GDM1 (cell line): ENCODE results near the gene PLXNA2.

Source experiments
- DNase-seq: peaks from one replicate; lab custom pipeline; 2025; lab: John Stamatoyannopoulos, UW

The PLXNA2 gene

DNA sequence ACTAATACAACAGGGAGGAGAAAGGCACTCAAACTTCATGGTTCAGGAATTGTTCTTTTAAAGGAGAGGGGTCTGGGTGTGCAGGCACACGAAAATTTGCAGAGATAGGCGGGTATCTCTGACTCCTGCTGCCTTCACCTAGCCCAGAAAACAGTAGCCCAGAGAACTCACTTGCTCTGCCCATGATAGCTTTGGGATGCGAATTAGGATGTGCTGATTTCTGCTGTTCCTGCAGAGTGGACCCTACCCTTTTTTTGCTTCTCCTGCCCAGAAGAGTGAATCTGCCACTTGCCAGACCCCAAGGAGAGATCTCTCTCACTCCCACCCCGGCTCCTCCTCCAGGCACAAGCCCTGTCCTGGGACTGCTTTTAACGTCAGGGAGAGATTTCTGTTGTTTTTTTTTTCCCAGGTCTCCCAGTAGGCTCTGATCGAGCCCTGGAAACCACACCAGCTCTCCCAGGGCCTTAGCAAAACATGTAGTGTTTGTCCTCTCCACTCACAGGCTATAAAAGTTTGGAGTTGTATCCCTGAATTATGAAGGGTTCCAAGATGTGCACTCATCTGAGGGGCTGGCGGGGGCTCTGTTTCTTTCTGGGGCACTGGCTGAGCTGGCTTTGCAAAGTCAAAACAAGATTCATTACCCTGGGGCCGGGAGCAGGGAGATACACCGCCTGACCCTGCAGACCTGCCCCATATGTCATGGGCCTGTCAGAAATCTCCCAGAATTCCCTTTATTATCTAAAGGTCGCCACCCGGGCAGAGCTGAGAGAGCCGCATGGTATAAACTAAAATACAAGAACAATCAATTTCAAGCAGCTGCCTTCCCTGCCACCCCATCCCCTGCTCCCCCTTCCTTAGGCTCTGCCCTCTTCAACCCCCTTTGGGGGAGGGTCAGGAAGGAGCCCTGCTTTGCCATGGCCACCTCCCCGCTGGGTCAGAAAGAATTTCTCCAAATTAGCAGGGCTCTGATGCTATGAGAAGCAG, 17.9 kb downstream of the PLXNA2 start:
- no peak for DNase-seq

DNA sequence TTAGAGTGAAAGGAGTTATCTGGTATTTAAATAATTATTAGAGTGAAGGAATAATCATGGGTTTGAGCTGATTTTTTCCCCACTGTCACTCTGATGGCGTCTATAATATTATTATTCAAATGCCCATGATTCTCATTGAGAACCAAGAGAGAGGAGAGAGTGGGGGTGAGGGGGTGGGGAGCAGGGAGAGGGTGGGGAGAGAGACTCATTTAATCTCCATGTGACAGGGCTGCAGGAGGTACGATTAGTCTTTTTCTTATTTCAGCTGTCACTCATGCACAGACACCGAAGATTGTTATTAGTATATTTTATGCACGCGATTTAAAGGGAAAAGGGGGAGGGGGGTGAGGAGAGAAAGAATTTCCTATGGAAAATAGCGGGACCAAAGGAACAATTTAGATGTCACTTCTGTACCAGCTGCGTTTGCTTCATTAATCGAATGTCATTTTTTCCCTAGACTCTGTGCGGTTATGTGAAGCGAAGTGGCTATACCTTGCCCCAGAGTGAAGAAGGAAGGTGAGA, 19.9 kb downstream of the PLXNA2 start:
- DNase-seq, result no peak

DNA sequence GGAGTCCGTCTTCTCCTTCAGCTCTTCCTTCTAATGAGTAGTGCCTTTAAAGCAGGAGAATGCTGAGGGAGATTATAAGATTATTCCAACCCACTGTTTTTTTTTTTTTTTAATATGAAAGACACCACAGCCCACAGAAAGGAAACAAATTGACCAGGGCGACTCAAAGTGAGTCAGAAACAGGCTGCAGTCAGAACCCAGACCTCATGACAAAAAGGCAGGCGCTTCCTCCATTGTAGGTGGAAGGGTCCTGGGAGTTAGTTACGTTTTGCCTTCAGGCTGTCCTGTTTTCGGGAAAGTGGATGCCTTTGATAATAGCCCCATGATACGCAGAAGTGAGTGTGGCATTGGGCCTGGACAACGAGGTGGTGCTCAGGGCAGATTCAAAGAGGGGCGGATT, 21.0 kb downstream of the PLXNA2 start:
- DNase-seq, result peak; percentile 28

DNA sequence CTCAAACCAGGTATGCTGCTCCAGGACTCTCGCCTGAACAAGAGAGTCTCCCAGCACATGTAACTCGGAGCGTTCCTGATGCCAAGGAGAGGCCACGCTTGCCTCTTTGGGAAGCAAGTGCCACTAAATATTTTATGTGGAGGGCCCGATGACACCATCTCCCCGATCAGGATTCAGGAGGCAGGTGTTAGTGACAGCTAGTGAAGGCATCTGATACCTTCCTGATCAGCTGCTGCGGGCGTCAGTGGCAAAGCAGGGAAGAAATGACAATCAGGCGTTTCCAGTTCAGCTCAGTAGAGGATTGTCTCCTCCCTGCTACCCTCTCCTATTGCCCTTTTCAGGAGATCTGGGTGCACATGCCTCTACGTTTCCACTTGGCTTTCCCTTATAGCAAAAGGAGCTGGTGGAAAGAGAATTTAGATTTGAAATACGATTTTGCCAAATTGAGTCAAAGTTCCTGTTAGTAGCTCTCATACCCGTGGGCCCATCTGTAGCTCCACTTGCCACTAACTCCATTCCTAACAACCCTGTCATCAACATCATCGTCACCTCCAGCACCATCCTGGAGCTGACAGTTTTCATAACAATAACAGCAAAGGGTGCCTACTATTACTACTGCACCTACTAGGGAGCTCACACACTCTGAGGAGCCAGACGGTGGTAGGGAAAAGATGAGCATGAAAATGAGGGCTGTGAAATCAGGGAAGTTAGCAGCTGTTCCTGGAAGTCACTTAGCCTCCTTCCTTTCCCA, 21.6 kb downstream of the PLXNA2 start:
- no peak for DNase-seq

DNA sequence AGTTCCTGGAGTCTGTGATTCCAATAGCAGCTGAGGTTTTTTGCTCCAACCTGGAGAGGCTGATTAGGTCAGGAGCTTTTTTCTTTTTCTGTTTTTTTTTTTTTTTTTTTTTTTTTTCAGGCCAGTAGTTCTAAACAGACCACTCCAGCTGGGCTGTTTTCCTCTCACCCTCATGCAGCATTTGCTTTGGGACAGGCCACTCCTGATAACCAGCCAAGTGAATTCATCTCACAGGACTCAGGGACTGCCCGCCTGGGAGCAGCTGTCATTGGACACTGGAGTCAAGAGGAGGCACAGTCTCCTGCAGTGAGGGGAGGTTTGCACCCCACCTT, 22.9 kb downstream of the PLXNA2 start:
- no peak for DNase-seq

DNA sequence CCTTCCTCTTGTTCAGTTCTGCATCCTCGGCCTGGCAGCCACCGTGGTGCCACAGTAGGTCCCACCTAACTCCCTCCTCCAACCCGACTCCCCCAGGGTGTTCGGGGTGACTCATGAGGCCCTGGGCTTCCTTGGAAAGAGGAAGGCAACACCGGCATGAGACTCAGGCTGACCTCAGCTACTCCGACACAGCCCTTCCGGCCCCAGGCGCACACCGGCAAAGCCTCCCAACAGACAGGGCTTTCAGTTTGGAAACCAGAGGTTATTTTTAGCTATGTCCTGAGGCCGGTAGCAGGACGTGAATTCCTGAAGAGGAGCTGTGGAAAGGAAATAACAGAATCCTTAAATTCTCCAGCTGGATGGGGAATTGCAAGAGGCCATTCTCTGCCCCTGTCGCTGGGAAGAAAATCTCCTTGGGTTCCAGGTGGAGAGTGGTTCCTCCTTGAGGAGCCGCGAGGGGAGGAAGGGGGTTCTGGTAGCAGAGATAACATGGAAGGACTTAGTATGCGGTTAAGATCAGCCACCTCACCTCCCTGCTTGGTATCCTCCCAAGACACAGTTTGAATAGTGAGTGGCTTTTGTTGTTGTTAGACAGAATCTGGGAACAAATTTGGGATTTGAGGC, 24.4 kb downstream of the PLXNA2 start:
- DNase-seq, result peak; percentile 73

DNA sequence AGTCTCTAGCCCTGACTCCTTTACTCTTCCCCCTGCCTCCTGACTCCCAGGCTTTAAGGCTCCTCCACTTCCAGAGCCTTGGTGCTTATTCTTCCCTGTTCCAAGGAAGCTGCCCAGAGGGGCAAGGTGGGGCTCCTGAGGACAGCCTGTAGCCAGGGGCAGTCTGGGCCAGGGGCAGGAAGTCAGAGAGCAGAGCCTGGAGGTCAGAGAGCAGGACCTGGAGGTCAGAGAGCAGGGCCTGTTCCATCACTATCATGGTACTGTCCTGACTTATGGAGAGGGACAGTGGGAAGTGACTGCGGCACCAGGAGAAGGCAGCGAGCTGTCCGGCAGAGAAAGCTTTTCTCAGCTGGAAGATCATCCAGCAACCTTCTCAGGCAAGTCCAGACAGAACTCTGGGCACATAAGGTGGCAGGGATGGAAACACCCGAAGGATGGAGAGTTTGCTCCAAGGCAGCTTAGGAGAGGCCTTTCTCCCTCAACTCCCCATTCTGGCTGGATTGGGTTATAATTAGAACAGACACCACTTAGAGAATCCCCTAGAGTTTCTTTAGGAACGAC, 25.0 kb downstream of the PLXNA2 start:
- DNase-seq, result no peak

DNA sequence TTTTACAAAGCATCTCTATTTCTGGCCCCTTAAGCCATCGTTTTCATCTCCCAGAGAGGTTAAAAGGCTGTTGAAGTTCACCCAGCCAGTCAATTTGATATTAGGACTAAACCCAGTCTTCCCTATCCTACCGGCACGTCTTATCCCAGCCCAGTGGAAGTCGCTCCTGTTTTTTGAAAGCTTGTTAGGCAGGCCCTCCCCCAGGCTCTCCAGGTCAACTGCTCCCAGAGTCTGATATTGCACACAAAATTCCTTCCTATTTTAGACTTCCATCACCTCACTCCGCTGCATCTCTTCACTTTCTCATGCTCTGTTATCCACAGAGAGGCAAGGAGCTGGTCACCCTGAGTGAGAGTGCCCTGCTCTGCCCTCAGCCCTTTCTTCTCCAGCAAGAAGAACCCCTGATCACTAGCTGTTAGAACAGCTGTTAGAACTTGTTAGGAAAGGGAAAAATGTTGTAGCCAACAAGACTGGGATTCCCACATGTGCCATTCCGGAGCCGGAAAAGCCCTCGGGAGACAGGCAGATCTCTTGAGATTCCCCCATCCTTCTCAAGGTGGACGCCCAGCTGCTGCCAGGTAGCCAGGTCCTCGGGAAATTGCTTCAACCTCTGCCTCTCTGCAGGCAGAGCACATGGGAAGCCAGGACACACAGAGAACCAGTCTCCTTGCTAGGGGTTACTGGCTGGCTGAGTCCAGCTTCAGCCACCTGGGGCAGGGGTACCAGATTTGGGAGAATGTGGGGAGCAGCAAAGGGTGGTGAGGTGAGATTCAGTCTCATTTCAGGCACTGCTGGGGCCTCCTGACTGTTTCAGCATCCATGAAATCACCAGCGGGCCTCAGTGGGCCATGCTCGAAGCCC, 25.7 kb downstream of the PLXNA2 start:
- DNase-seq, result no peak

DNA sequence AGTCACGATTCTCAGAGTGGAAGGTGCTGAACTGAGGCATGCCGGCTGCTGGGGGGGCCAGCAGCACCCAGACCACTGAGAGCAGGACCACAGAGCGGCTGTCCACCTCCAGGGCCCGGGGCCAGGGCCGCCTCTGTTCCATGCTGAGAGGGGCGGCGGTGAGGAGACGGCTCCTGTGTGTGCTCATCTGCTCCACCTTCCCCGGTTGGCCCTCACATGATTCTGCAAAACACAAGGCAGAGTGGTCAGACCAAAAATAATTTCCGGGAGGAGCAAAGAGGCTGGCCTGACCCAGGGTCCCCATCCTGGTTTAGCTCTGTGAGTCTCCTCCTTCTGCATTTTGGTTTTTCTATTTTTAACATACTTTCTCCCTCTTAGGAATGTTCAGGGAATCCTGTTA, 26.4 kb downstream of the PLXNA2 start:
- no peak for DNase-seq

DNA sequence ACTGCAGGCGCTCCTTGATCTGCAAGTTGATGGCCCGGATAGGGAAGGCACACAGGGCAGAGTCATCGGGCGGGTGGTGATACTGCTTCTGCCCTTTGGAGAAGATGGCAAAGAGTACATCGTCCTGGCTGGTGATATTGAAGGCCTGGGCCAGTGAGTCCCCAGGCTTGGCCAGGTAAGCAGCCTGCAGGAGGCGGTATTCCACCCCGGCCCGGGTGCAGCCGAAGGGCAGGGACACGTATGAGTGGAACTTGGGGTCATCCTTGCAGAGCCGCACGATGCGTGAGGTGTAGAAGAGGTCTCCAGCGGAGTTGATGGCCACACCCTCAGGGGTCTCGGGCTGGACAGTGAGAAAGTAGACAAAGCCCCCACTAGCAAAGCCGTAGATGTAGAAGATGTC, 27.4 kb downstream of the PLXNA2 start:
- DNase-seq, result no peak

DNA sequence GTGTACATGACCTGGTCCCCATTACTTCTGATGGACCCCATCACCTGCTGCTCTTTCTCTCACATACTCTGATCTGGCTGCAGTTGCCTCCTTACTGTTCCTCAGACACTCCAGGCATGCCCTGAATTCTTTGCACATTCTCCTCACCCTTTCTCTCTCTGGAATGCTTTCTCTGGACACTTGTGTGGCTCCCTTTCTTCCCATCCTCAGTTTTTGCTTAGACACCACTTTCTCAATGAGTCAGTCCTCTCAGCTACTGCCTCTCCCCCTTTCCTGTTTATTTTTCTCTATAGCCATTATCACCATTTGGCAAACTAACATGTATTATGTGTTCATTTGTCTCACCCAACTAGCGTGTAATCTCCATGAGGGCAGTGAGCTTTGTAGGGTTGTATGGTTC, 28.1 kb downstream of the PLXNA2 start:
- no peak for DNase-seq

DNA sequence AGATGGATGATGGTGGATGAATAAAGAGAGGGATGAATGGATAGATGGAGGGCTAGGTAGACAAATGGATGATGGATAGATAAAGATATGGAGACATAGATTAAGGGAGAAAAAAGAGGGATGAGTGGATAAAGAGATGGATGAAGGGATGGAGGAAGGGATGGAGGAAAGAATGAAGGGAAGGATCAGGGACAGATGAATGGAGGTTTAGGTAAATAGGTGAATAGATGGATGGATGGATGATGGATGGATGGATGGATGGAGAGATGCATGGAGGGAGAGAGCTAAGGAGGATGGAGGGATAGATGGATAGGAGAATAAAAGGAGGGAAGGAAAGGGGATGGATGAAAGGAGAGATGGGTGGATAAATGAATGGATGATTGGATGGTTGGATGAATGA, 28.8 kb downstream of the PLXNA2 start:
- no peak for DNase-seq

DNA sequence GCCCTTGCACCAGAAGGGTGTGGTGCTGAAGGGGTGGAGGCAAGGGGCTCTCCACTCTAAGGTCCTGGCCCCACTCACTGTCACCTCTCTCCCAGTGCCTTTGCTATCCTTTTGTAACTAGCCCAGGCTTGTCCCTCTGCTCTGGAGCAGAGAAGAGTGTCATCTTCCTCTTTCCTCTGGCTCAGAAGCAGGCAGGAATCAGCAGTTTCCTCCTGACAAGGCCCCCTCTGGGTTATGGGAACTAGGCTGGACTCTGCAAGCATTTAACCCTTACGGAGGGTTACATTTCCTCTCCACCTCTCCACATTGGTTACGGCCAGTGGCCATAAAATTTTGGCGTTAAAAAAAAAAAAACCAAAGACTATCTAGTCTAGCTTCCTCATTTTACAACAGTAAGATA, 30.4 kb downstream of the PLXNA2 start:
- DNase-seq, result peak; percentile 82

DNA sequence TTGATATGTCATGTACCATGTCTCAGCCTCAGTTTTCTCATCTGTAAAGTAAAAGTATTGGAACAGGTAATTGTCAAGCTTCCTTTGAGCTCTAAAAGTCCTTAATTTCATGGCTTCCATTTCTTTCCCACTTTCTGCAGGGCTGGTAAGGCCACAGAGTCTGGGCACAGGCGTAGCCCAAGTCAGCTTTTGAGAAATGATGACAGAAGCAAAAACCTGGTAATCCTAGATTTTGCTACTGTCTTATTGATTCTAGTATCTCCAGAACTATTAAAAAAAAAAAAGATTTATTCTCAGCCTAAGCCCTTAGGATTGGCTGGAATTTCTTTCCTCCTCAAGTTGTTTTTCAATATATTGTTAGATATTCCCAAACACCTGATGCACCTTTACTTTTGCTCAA, 31.3 kb downstream of the PLXNA2 start:
- no peak for DNase-seq

DNA sequence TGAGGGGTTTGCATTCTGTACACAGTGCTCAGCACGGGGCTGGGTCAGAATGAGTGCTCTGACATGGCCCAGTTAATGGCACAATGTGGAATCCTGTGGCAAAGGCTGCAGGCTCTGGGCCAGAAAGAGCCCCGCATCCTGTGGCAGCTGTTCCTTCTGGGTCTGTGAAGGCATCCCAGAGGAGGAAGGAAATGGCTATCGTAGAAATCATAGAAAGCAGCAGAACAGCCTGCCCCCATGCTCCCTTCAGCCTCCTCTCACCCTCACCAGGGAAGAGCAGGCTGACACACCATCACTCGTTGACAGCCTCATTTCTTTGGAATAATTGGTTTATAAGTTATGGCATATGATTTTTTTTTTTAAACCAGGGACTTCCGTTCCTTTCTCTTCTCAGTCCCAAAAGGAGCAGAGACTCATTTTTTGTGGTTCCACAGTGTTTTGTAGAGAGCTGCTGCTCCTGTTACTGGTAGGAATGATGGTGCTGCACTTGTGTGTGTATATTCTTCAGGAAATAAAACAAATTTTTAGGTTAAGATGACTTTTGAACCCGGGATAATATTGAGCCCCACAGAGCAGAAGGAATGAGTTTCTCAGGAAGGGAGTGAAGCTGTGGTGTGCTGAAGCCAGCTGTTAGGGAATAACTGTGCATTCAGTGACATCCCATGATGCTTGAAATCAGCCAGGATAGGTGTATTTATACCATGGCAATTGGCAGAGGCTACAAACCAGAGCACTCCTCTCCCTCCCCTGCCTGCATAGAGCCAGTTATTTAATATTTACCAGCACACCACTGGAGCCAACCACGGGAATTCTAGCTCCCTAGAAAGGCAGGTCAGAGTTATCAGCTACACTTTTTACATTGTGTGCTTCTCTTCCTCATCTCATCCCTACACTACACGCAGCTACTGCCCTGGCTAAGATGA, 32.0 kb downstream of the PLXNA2 start:
- peak; percentile 70 for DNase-seq

DNA sequence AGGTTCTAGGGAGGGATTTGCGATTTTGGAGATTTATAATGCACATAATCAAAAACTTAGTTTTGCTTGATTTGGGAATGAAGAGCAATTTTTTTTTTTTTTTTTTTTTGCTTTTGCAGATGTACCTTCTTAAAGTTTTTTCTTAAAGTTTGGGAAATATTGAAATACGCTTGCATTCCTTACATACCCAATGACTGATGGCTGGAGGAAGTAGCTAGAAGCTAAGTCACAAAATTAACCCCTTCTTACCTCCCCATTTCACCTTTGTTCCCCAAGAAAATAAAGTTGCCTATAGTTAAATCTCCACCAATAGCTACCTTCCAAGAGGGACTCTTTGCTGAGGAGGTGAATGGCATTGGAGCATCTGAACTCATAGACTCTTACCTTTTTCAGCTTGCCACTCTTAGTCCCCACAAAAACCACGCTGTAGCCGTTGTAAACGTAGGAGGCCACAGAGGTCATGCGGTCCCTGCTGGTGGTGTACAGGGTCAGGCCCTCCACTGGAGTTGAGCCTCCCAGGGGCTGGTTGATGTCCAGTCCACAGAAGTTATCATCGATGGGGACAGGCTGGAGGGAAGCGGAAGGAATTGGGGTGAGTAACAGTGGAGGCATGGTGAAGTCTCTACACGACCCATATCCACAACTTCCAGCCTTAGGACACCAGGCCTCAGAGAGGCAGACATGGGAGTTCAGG, 34.1 kb downstream of the PLXNA2 start:
- no peak for DNase-seq

DNA sequence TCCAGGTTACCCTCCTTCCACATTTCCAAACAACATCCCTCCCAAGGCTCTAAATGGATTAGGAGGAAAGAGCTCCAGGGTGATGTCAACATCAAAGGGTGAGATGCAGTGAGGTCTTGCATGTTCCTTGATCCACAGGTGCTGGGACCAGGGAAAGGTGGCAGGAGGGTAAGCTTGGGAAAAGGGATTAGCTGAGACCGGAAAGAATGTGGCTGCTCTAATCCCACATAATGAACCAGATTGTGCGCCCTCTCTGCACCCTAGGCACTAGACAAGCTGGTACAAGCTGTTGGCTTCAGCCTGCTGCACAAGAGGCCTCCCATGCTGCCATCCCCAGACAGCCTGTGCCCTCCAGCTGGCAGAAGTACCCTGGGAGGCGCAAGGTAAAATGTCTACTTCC, 34.9 kb downstream of the PLXNA2 start:
- no peak for DNase-seq

DNA sequence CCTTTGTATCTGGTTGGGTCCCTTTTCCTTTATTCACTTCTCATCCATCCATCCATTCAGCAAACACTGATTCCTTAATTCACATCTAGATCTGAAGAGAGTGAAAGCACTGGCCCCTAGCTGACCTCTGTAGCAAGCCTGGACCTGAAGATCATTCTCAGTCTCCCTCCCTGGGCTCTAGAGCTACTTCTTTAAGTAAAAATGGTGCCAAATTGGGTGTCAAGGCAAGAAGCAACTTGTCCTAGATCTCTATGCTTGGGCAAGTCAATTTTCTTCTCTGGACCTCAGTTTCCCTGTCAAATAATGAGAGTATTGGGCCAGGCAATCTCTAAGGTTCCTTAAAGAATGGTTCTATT, 36.1 kb downstream of the PLXNA2 start:
- DNase-seq, result no peak

DNA sequence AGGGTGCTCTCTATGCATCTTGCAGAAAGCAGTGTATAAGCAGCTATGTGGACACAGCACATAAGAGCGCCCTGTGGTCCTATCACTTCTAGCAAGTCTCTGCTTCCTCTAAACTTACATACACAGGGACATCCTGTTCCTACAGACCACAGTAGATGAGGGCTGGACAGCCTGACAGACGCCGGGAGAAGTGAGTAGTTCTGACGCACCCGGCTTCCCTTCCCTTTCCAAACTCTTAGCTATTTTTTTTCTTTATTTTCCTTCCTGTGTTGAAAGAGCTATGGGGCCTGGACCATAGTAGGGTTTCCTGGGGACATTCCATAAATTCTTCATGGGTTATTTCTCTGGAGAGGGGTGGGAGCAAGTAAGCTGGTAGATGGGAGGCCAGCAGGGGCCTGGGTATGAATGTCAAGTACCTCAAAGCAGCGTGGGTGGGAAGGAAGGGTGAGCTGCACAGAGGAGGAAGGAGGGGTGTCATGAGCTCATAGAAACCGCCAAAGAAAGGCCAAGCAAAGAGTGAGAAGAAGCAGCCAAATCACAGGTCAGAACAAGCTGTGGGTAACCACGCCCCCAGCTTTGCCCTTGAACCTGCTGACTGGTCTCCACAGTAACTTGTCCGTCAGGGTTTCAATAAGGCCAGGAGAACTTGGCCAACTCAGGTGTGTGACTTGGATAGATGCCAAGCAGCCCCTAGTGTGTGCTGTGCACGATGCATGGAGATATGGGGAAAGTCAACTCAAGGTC, 36.6 kb downstream of the PLXNA2 start:
- peak; percentile 45 for DNase-seq
